Neuron (in vitro differentiated cells): ENCODE results near the gene MIX23.
A peak's percentile ranks its signal among the peaks of the same experiment; 100 is the strongest.

Experiments used
- H2AFZ ChIP-seq: one replicate; pipeline ENCODE4 v1.6.1; 2013; ENCODE audit warnings: low read depth, mild to moderate bottlenecking, inconsistent platforms, low read length, moderate library complexity
- H3K27me3 ChIP-seq: one replicate; pipeline ENCODE4 v1.6.1; 2013; ENCODE audit warnings: low read length; ENCODE audit not compliant: insufficient read depth
- H3K36me3 ChIP-seq: one replicate; pipeline ENCODE4 v1.6.1; 2013; ENCODE audit warnings: low read length; ENCODE audit not compliant: insufficient read depth
- H3K4me1 ChIP-seq: one replicate; pipeline ENCODE4 v1.6.1; 2013; ENCODE audit warnings: low read length; ENCODE audit not compliant: insufficient read depth
- H3K4me3 ChIP-seq: 2 replicates; pipeline ENCODE4 v1.5.1; 2013; ENCODE audit warnings: mild to moderate bottlenecking, low read length, moderate library complexity
- H3K9me3 ChIP-seq: one replicate; pipeline ENCODE4 v1.6.1; 2013; ENCODE audit warnings: low read length

Gene MIX23

DNA sequence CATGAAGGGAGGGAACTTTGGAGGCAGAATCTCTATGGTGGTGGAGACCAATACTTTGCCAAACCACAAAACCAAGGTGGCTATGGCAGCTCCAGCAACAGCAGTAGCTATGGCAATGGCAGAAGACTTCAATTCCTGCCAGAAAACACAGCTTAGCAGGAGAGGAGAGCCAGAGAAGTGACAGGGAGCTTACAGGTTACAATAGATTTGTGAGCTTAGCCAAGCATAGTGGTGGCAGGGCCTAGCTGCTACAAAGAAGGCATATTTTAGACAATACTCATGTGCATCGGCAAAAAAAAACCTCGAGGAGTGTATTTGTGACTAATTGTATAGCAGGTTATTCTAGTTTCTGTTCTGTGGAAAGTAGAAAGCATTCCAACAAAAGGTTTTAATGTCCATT, 64.4 kb downstream of the MIX23 start:
- H3K4me3 ChIP-seq: no peak overlapping the region
- no peaks in the 10 kb centered on the region for H3K36me3 ChIP-seq
- no peaks in the 10 kb centered on the region for H3K9me3 ChIP-seq
- peaks cover 6% of the 10 kb centered on the region for H3K27me3 ChIP-seq
- H2AFZ ChIP-seq: no peak overlapping the region
- H3K4me1 ChIP-seq: peaks cover 3% of the 10 kb centered on the region

DNA sequence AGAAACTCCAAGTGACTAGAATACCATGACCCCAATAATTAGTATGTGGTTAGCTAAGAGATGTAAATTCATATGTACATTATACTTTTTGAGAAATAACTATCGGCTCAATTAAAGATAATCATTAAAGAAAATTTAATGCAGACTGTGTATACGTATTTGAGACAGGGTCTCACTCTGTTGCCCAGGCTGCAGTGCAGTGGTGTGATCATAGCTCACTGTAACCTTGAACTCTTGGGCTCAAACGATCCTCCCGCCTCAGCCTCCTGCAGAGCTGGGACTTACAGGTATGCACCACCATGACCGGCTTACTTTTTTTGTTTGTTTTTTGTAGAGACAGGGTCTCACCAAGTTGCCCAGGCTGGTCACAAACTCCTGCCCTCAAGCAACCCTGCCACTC, 66.7 kb downstream of the MIX23 start:
- Histone ChIP-seq H3K27me3 (peaks cover 6% of the 10 kb centered on the region), H3K4me1 (peaks cover 3% of the 10 kb centered on the region), H3K36me3 (no peaks in the 10 kb centered on the region), H3K4me3 (no peak overlapping the region), H2AFZ (no peak overlapping the region), H3K9me3 (no peaks in the 10 kb centered on the region)

DNA sequence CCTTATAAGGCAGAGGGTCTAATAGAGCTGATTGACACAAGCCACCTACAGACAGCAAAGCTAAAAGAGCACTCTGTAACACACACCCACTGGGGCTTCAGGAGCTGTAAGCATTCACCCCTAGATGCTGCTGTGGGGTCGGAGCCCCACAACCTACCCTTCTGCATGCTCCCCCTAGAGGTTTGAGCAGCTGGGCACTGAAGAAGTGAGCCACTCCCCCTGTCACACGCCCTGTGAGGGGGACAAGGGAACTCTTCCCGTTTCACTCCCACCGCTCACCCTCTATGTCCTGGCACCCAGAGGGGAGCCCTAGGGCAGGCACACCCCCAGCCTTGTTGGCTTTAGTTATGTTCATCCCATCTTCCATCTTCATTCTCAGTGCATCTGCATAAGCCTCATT, 67.4 kb downstream of the MIX23 start:
- no peak overlapping the region for H3K4me3 ChIP-seq
- no peaks in the 10 kb centered on the region for H3K9me3 ChIP-seq
- H3K27me3 ChIP-seq: peaks cover 11% of the 10 kb centered on the region
- peaks cover 3% of the 10 kb centered on the region for H3K4me1 ChIP-seq
- H2AFZ ChIP-seq: no peak overlapping the region
- no peaks in the 10 kb centered on the region for H3K36me3 ChIP-seq

DNA sequence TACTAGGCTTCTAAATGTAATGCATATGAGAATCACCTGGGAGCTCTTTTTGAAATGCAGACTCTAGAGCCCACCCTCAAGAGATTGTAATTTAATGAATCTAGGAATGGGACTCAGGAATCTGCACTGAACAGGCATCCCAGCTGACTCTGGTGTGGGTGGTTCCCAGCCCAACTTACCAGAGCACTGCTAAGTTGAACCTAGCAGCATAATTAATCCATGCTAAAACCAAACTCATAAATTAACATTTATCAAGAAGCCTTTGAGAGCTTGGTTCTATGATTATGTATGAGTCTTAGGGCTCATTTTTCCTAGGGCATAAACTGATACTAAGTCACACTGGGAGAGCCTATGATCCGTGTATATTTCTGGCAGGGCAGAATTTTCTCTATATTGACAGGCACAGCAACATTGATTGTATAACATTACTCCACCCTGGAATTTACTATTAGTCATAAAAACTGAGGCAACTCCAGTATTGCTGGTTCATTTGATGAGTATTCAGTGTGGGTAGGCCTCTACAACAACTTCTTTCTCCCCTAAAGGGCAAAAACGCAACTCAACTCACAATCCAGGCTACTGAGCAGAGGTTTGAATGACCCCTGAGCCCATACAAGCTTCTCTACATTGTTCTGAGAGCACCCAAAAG, 68.7 kb downstream of the MIX23 start:
- no peaks in the 10 kb centered on the region for H3K9me3 ChIP-seq
- H2AFZ ChIP-seq: peak overlapping the region; percentile 40
- no peaks in the 10 kb centered on the region for H3K36me3 ChIP-seq
- H3K27me3 ChIP-seq: peaks cover 11% of the 10 kb centered on the region
- H3K4me1 ChIP-seq: peaks cover 3% of the 10 kb centered on the region
- no peak overlapping the region for H3K4me3 ChIP-seq

DNA sequence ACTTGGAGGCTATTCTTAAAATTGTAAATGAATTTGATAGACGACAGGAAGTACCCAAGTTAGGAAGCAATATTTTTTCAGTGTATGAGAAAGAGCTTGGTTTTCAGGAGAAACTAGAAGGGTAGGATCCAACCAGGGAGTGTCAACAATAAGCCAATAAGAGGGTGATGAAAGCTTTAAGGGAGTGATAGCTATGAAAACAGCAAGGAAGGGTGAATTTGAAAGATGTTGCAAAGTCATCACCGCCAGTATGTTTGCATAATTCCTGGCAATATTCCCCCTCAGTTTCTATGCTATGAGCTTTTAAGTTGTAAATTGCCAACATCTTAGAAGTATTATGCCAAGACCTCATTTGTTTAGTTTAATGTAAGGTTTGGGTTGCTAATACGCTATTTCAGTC, 69.8 kb downstream of the MIX23 start:
- H3K4me3 ChIP-seq: no peak overlapping the region
- H3K9me3 ChIP-seq: no peaks in the 10 kb centered on the region
- H2AFZ ChIP-seq: no peak overlapping the region
- H3K27me3 ChIP-seq: peaks cover 11% of the 10 kb centered on the region
- H3K36me3 ChIP-seq: no peaks in the 10 kb centered on the region
- peaks cover 3% of the 10 kb centered on the region for H3K4me1 ChIP-seq

DNA sequence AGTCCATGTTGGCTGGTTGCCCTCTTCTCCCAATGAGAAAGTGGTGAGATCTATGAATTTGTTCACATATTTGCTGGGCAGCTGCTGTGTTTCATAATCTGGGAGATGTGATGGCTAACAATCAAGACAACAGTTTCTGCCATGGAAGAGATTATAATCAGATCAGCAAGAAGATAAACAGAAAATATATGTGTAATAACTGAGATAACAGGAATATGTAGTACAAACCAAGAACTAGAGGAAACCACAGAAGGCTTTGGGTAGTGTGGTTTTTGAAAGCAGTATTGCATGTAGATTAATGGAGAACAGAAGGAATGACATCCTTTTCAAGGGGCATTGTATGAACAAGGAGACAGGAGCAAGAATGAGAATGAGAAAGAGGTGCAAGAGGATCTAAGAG, 70.2 kb downstream of the MIX23 start:
- peaks cover 3% of the 10 kb centered on the region for H3K4me1 ChIP-seq
- peaks cover 11% of the 10 kb centered on the region for H3K27me3 ChIP-seq
- no peak overlapping the region for H3K4me3 ChIP-seq
- no peaks in the 10 kb centered on the region for H3K36me3 ChIP-seq
- no peaks in the 10 kb centered on the region for H3K9me3 ChIP-seq
- no peak overlapping the region for H2AFZ ChIP-seq

DNA sequence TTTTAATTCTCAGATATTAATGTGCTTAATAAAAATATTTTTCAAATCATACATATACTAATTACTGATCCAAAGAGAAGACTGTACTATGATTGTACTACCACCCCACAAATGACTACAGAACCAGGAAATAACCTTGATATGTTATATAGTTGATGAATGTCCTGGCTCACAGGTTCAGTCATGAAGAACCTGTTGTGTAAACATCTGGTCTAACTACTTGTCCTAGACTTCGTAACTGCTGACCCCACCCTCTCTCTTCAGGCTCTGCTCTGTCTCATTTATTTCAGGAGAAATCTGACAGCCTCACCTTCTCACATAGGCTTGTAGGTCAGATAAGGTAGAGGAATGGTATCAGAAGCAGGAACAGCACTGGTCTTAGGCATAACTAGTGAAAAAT, 72.7 kb downstream of the MIX23 start:
- no peaks in the 10 kb centered on the region for H3K36me3 ChIP-seq
- no peaks in the 10 kb centered on the region for H3K9me3 ChIP-seq
- H3K27me3 ChIP-seq: peaks cover 11% of the 10 kb centered on the region
- no peak overlapping the region for H3K4me3 ChIP-seq
- no peak overlapping the region for H2AFZ ChIP-seq
- peaks cover 3% of the 10 kb centered on the region for H3K4me1 ChIP-seq
